ENCODE results near the gene GNG12. TPM values are rescaled to one million over a fixed set of nuclear protein-coding genes. Genes with fewer than 3 reads are reported as not detected.

Gene GNG12
- polyA plus RNA-seq, 1 donor (not counting 4 experiments of a cell fraction or from before 2014, with no cell fraction given) = 208 TPM

DNA sequence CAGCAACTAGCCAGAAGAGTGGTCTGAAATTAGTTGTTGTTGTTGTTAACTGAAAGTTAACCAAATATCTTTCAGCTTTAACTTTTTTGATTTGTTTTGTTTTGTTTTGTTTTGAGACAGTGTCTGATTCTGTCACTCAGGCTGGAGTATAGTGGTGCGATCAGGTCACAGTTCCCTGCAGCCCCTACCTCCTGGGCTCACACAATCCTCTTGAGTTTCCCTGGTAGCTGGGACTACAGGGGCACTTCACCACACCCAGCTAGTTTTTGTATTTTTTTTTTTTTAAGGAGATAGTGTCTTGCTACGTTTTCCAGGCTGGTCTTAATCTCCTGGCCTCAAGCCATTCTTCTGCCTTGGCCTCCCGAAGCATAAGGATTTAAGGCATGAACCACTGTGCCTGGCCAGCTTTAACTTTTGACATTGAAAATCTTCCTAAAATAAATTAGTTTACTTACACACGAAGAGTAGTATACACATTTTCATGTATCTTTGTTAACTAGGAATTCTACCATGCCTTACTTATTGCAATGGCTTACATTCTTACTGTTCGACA is 45.0 kb downstream of the GNG12 start:
- H3K27me3 ChIP-seq (ENCODE audit: control insufficient read depth, extremely low read depth, insufficient read depth, low read length) = no peaks in the 10 kb centered on the region
- H3K4me3 ChIP-seq (ENCODE audit: control insufficient read depth in 2 of 3, extremely low read depth in 1 of 3, insufficient read depth in 2 of 3, low read depth in 1 of 3, low read length in 3 of 3) = no peak overlapping the region
- peaks cover 43% of the 10 kb centered on the region for H3K4me1 ChIP-seq (ENCODE audit: control insufficient read depth, extremely low read depth, insufficient read depth, low read length)
- dilution Hi-C loops (cut with MboI; ENCODE audit: extremely low pct_ligation_motif_present, low sequenced_read_pairs) = no loop called here
- no peak overlapping the region for H3K9ac ChIP-seq (ENCODE audit: control insufficient read depth, extremely low read depth, insufficient read depth, low read length)
- H2AFZ ChIP-seq (ENCODE audit: control insufficient read depth, low read length) = no peak overlapping the region
- FAIRE-seq = peak; percentile 46
- no peaks in the 10 kb centered on the region for H3K9me3 ChIP-seq (ENCODE audit: control insufficient read depth, low read depth, low read length)
- H3K36me3 ChIP-seq (ENCODE audit: control insufficient read depth in 2 of 2, extremely low read depth in 1 of 2, insufficient read depth in 2 of 2, low read length in 2 of 2) = peaks cover 0 to 3% of the 10 kb centered on the region in 2 experiments
- TF ChIP-seq, protein P1, sequence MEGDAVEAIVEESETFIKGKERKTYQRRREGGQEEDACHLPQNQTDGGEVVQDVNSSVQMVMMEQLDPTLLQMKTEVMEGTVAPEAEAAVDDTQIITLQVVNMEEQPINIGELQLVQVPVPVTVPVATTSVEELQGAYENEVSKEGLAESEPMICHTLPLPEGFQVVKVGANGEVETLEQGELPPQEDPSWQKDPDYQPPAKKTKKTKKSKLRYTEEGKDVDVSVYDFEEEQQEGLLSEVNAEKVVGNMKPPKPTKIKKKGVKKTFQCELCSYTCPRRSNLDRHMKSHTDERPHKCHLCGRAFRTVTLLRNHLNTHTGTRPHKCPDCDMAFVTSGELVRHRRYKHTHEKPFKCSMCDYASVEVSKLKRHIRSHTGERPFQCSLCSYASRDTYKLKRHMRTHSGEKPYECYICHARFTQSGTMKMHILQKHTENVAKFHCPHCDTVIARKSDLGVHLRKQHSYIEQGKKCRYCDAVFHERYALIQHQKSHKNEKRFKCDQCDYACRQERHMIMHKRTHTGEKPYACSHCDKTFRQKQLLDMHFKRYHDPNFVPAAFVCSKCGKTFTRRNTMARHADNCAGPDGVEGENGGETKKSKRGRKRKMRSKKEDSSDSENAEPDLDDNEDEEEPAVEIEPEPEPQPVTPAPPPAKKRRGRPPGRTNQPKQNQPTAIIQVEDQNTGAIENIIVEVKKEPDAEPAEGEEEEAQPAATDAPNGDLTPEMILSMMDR (optimal IDR thresholded peaks at IDR 0.05 in 1 of 3, IDR thresholded peaks at IDR 0.05 in 1 of 3, conservative IDR thresholded peaks at IDR 0.05 in 1 of 3; ENCODE audit: extremely low read depth in 1 of 3, insufficient read depth in 2 of 3, low read length in 3 of 3) = no peak
- no peak for TF ChIP-seq EZH2 (IDR thresholded peaks at IDR 0.05; ENCODE audit: low read length)
- H4K20me1 ChIP-seq (ENCODE audit: control insufficient read depth, extremely low read depth, insufficient read depth, low read length) = peaks cover 26% of the 10 kb centered on the region
- H3K9me1 ChIP-seq (ENCODE audit: control insufficient read depth, extremely low read depth, insufficient read depth, low read length) = no peaks in the 10 kb centered on the region
- H3K27ac ChIP-seq (ENCODE audit: control insufficient read depth, insufficient read depth, low read length) = no peak overlapping the region
- no peak for DNase-seq (ENCODE audit: low read depth, low spot score)
- H3K4me2 ChIP-seq (ENCODE audit: control insufficient read depth, extremely low read depth, insufficient read depth, low read depth, low read length) = no peak overlapping the region
- H3K79me2 ChIP-seq (ENCODE audit: control insufficient read depth, insufficient read depth, low read length) = peaks cover 88% of the 10 kb centered on the region

DNA sequence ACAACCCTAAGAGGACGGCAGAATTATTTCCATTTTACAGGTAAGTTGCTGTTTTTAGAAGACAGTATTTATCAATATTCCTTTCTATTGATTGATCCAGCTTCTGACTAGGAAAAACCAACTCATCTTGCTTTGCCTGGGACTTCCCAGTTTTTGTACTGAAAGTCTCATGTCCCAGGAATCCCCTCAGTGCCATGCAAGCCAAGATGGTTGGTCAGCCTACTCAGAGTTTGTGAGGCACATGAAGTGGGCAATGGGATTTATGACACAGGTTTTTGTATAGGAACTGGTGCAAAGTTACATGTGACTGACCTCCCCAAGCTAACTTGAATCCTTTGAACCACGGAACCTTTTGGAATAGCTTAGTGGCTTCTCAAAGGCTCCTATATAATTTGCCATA is 45.5 kb downstream of the GNG12 start:
- no peaks in the 10 kb centered on the region for H3K9me3 ChIP-seq (ENCODE audit: control insufficient read depth, low read depth, low read length)
- no peak for DNase-seq (ENCODE audit: low read depth, low spot score)
- H3K4me3 ChIP-seq (ENCODE audit: control insufficient read depth in 2 of 3, extremely low read depth in 1 of 3, insufficient read depth in 2 of 3, low read depth in 1 of 3, low read length in 3 of 3) = no peak overlapping the region
- H3K79me2 ChIP-seq (ENCODE audit: control insufficient read depth, insufficient read depth, low read length) = peaks cover 88% of the 10 kb centered on the region
- H3K27ac ChIP-seq (ENCODE audit: control insufficient read depth, insufficient read depth, low read length) = no peak overlapping the region
- H3K4me2 ChIP-seq (ENCODE audit: control insufficient read depth, extremely low read depth, insufficient read depth, low read depth, low read length) = no peak overlapping the region
- TF ChIP-seq EZH2 (IDR thresholded peaks at IDR 0.05; ENCODE audit: low read length) = no peak
- TF ChIP-seq, protein P1 (optimal IDR thresholded peaks at IDR 0.05 in 1 of 3, IDR thresholded peaks at IDR 0.05 in 1 of 3, conservative IDR thresholded peaks at IDR 0.05 in 1 of 3; ENCODE audit: extremely low read depth in 1 of 3, insufficient read depth in 2 of 3, low read length in 3 of 3) = no peak
- FAIRE-seq = no peak
- H2AFZ ChIP-seq (ENCODE audit: control insufficient read depth, low read length) = no peak overlapping the region
- peaks cover 24% of the 10 kb centered on the region for H4K20me1 ChIP-seq (ENCODE audit: control insufficient read depth, extremely low read depth, insufficient read depth, low read length)
- H3K27me3 ChIP-seq (ENCODE audit: control insufficient read depth, extremely low read depth, insufficient read depth, low read length) = no peaks in the 10 kb centered on the region
- peaks cover 0 to 3% of the 10 kb centered on the region in 2 experiments for H3K36me3 ChIP-seq (ENCODE audit: control insufficient read depth in 2 of 2, extremely low read depth in 1 of 2, insufficient read depth in 2 of 2, low read length in 2 of 2)
- peaks cover 40% of the 10 kb centered on the region for H3K4me1 ChIP-seq (ENCODE audit: control insufficient read depth, extremely low read depth, insufficient read depth, low read length)
- H3K9ac ChIP-seq (ENCODE audit: control insufficient read depth, extremely low read depth, insufficient read depth, low read length) = no peak overlapping the region
- H3K9me1 ChIP-seq (ENCODE audit: control insufficient read depth, extremely low read depth, insufficient read depth, low read length) = no peaks in the 10 kb centered on the region
- dilution Hi-C loops (cut with MboI; ENCODE audit: extremely low pct_ligation_motif_present, low sequenced_read_pairs) = no loop called here

Data from keratinocyte (primary cell).